Measurements from ENCODE around the gene CDH16. TPM values are rescaled to one million over a fixed set of nuclear protein-coding genes. Genes with fewer than 3 reads are reported as not detected.

CDH16 gene
- total RNA-seq, 1 experiment from 2014 or later: not detected

GRCh38 chr16:66911801-66912200 lies 6.9 kb downstream of the CDH16 start:
- intact Hi-C loops (cut with micrococcal nuclease; ENCODE audit: unreplicated experiment): no loop called here
- H3K9me3 ChIP-seq (ENCODE audit: low read depth, low read length, poor library complexity, severe bottlenecking): no peaks in the 10 kb centered on the region
- TF ChIP-seq EZH2 (IDR thresholded peaks at IDR 0.05; ENCODE audit: borderline replicate concordance, low read depth, low read length, poor library complexity, severe bottlenecking) (no peak), CTCF (conservative IDR thresholded peaks at IDR 0.05; ENCODE audit: low read depth, low read length) (no peak)
- ChIA-PET CTCF (no interaction called here), POLR2A (ENCODE audit: low non-redundant PET) (no interaction called here)
- BruUV-seq (replicated peaks): no TSS peak
- no peak overlapping the region for H3K27ac ChIP-seq (ENCODE audit: low read depth, low read length, poor library complexity, severe bottlenecking)
- no peaks in the 10 kb centered on the region for H3K36me3 ChIP-seq (ENCODE audit: insufficient read depth, low read length, poor library complexity, severe bottlenecking)
- H3K27me3 ChIP-seq (replicated peaks; ENCODE audit: insufficient read depth, low read depth, low read length, poor library complexity): no peaks in the 10 kb centered on the region
- DNase-seq (ENCODE audit: low spot score): no peak
- H3K4me1 ChIP-seq (ENCODE audit: insufficient read depth, low read length, poor library complexity, severe bottlenecking): no peaks in the 10 kb centered on the region
- no peak overlapping the region for H3K4me3 ChIP-seq (ENCODE audit: low read depth, low read length, poor library complexity, severe bottlenecking)

GRCh38 chr16:66911112-66911511 lies 7.6 kb downstream of the CDH16 start:
- no TSS peak for BruUV-seq (replicated peaks)
- Histone ChIP-seq H3K27ac (ENCODE audit: low read depth, low read length, poor library complexity, severe bottlenecking) (no peak overlapping the region), H3K4me1 (ENCODE audit: insufficient read depth, low read length, poor library complexity, severe bottlenecking) (no peaks in the 10 kb centered on the region), H3K4me3 (ENCODE audit: low read depth, low read length, poor library complexity, severe bottlenecking) (no peak overlapping the region), H3K36me3 (ENCODE audit: insufficient read depth, low read length, poor library complexity, severe bottlenecking) (no peaks in the 10 kb centered on the region), H3K27me3 (replicated peaks; ENCODE audit: insufficient read depth, low read depth, low read length, poor library complexity) (no peaks in the 10 kb centered on the region), H3K9me3 (ENCODE audit: low read depth, low read length, poor library complexity, severe bottlenecking) (no peaks in the 10 kb centered on the region)
- TF ChIP-seq EZH2 (IDR thresholded peaks at IDR 0.05; ENCODE audit: borderline replicate concordance, low read depth, low read length, poor library complexity, severe bottlenecking) (no peak), CTCF (conservative IDR thresholded peaks at IDR 0.05; ENCODE audit: low read depth, low read length) (no peak)
- CTCF ChIA-PET: no interaction called here
- DNase-seq (ENCODE audit: low spot score): no peak
- POLR2A ChIA-PET (ENCODE audit: low non-redundant PET): no interaction called here
- intact Hi-C loops (cut with micrococcal nuclease; ENCODE audit: unreplicated experiment): no loop called here

- peaks cover 7% of the 10 kb centered on the region for H3K4me1 ChIP-seq (ENCODE audit: insufficient read depth, low read length, poor library complexity, severe bottlenecking)
- H3K9me3 ChIP-seq (ENCODE audit: low read depth, low read length, poor library complexity, severe bottlenecking): no peaks in the 10 kb centered on the region
- no peak overlapping the region for H3K27ac ChIP-seq (ENCODE audit: low read depth, low read length, poor library complexity, severe bottlenecking)
- intact Hi-C loops (cut with micrococcal nuclease; ENCODE audit: unreplicated experiment): no loop called here
- no peak overlapping the region for H3K4me3 ChIP-seq (ENCODE audit: low read depth, low read length, poor library complexity, severe bottlenecking)
- no peak for DNase-seq (ENCODE audit: low spot score)
- CTCF ChIA-PET: interaction anchor here (0.6 kb wide), 1 partner anchor 133 kb away, joined by 4 read pairs; no protein-coding TSS in a partner anchor
- no peaks in the 10 kb centered on the region for H3K36me3 ChIP-seq (ENCODE audit: insufficient read depth, low read length, poor library complexity, severe bottlenecking)
- TF ChIP-seq EZH2 (IDR thresholded peaks at IDR 0.05; ENCODE audit: borderline replicate concordance, low read depth, low read length, poor library complexity, severe bottlenecking) (no peak), CTCF (conservative IDR thresholded peaks at IDR 0.05; ENCODE audit: low read depth, low read length) (no peak)
- no peaks in the 10 kb centered on the region for H3K27me3 ChIP-seq (replicated peaks; ENCODE audit: insufficient read depth, low read depth, low read length, poor library complexity)
- no TSS peak for BruUV-seq (replicated peaks)
- POLR2A ChIA-PET (ENCODE audit: low non-redundant PET): no interaction called here
Observed at GRCh38 chr16:66910175-66910940, 8.3 kb downstream of the CDH16 start.

Data from A673 (cell line).